NCI-H526 (cell line): Measurements from ENCODE around the gene TUBA3D.
"Not testable (repeated sequence)": the region's sequence is repeated elsewhere in the genome, so short reads cannot be mapped to it uniquely, and the experiment has no call there.

Experiments used
- DNase-seq, 2 experiments: peaks; one replicate each; lab custom pipeline; 2025; lab: John Stamatoyannopoulos, UW

The TUBA3D gene

GRCh38 chr2:131514408-131515166 lies 38.7 kb downstream of the TUBA3D start:
- DNase-seq, result not testable (repeated sequence)

- not testable (repeated sequence) for DNase-seq
Observed at GRCh38 chr2:131515235-131515634, 39.3 kb downstream of the TUBA3D start.

GRCh38 chr2:131516011-131516410 lies 40.1 kb downstream of the TUBA3D start:
- no peak for DNase-seq

- DNase-seq, result peak in 1 of 2 experiments; percentile 23
Observed at GRCh38 chr2:131516621-131517020, 40.7 kb downstream of the TUBA3D start.

GRCh38 chr2:131517106-131517831 lies 41.4 kb downstream of the TUBA3D start:
- DNase-seq, result no peak

GRCh38 chr2:131517856-131518255 lies 41.9 kb downstream of the TUBA3D start:
- DNase-seq, result not testable (repeated sequence)

GRCh38 chr2:131518531-131518930 lies 42.6 kb downstream of the TUBA3D start:
- not testable (repeated sequence) for DNase-seq

GRCh38 chr2:131519466-131519865 lies 43.5 kb downstream of the TUBA3D start:
- no peak for DNase-seq

GRCh38 chr2:131519871-131520470 lies 44.1 kb downstream of the TUBA3D start:
- DNase-seq, result not testable (repeated sequence)

GRCh38 chr2:131520526-131520925 lies 44.6 kb downstream of the TUBA3D start:
- no peak for DNase-seq

GRCh38 chr2:131521524-131521923 lies 45.6 kb downstream of the TUBA3D start:
- DNase-seq, result not testable (repeated sequence)

- no peak for DNase-seq
Observed at GRCh38 chr2:131521961-131522781, 46.3 kb downstream of the TUBA3D start.

GRCh38 chr2:131525256-131525655 lies 49.3 kb downstream of the TUBA3D start:
- DNase-seq, result not testable (repeated sequence)

- DNase-seq, result peak; percentile 49 to 89
Observed at GRCh38 chr2:131527131-131528001, 51.4 kb downstream of the TUBA3D start, which contains the start of gene CCDC74A. Gene CCDC74A (plus strand): TSS chr2:131527888. CDS start chr2:131527971, 83 bp downstream.

GRCh38 chr2:131528981-131529863 lies 53.3 kb downstream of the TUBA3D start:
- peak in 1 of 2 experiments; percentile 28 for DNase-seq

GRCh38 chr2:131529864-131530445 lies 54.0 kb downstream of the TUBA3D start:
- not testable (repeated sequence) for DNase-seq

GRCh38 chr2:131530626-131531344 lies 54.9 kb downstream of the TUBA3D start:
- DNase-seq, result not testable (repeated sequence)

GRCh38 chr2:131531547-131532185 lies 55.7 kb downstream of the TUBA3D start:
- DNase-seq, result not testable (repeated sequence)
